H1 (cell line): Measurements from ENCODE around the gene CHRNA4. TPM values are rescaled to one million over a fixed set of nuclear protein-coding genes. Genes with fewer than 3 reads are reported as not detected.

Experiments
- FOSL1 ChIP-seq: IDR thresholded peaks from 2 replicates; pipeline ENCODE4 v1.6.1; 2011; ENCODE audit warnings: mild to moderate bottlenecking, low read depth, low read length, moderate library complexity; ENCODE audit not compliant: insufficient read depth
- RNF2 ChIP-seq: fragments of 200-900, 300-1000 bp; sonication (generic); IDR thresholded peaks from 2 replicates; pipeline ENCODE4 v1.7.1; 2016; ENCODE audit warnings: borderline replicate concordance, low read depth, mild to moderate bottlenecking, antibody characterized with exemption, low read length; ENCODE audit not compliant: poor library complexity, severe bottlenecking; ENCODE audit errors: missing control alignments
- polyA plus RNA-seq, 7 experiments: library from polyadenylated mRNA; depleted of rRNA in 3 of 7; stranded (reverse) in 5 of 7; unstranded in 2 of 7; fragments of >200 nt in 5 of 7; fragments of 200-250 nt in 2 of 7; gene quantifications; 1 replicate in 5 of 7; 2 replicates in 1 of 7; 4 replicates in 1 of 7; pipeline versions ENCODE4 v1.2.1 to v1.2.3, GENCODE V29; 2011 to 2013; ENCODE audit warnings: missing spikeins in 2 of 7, mixed read lengths in 2 of 7
- total RNA-seq: library from RNA; stranded (reverse); fragmentation: NEBNext Ultra II Directional; extraction: Animal tissue kit (Norgen Biotek cat#: 25700); gene quantifications from 2 replicates; pipeline ENCODE4 v1.2.1, GENCODE V29; 2021

Gene CHRNA4
- total and polyA plus RNA-seq, 2 of the 8 experiments (the other 6 are each of a cell fraction or from before 2014, with no cell fraction given): 4.3 to 5.7 TPM

DNA sequence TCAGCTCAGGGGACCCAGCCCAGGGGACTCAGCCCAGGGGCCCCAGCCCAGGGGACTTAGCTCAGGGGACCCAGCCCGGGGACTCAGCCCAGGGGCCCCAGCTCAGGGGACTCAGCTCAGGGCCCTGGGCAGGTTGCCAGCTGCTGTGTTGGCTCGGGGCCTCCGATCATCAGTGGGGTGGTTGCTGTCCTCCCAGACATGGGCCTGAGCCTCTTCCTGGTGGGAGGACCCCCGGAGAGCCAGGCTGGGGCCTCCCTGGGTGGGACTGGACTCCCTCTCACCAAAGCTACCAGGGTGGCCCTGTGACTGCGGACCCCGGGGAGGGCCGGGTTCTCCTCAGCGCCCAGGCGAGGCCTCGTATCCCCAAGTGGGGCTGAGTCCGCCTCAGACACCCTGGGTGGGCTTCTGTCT lies 63.8 kb downstream of the CHRNA4 start (continued):
- TF ChIP-seq RNF2: no peak
- no peak for TF ChIP-seq FOSL1
